Duodenal mucosa (tissue), 2 donors: Measurements from ENCODE around the gene METTL9.
"Not testable (repeated sequence)": the region's sequence is repeated elsewhere in the genome, so short reads cannot be mapped to it uniquely, and the experiment has no call there.

Source experiments
- H3K27ac ChIP-seq: one replicate; pipeline ENCODE4 v1.7.0; 2013; ENCODE audit warnings: low read depth, low read length
- H3K27me3 ChIP-seq, 2 donors: one replicate each; pipeline ENCODE4 v1.7.0; 2013; ENCODE audit warnings: low read length in 2 of 2, control low read depth in 1 of 2; ENCODE audit not compliant: insufficient read depth in 2 of 2, control insufficient read depth in 1 of 2
- H3K36me3 ChIP-seq, 2 donors: one replicate each; pipeline ENCODE4 v1.7.0; 2013; ENCODE audit warnings: low read length in 2 of 2, control low read depth in 1 of 2; ENCODE audit not compliant: insufficient read depth in 2 of 2, control insufficient read depth in 1 of 2
- H3K4me1 ChIP-seq, 2 donors: one replicate each; pipeline ENCODE4 v1.7.0; 2013; ENCODE audit warnings: low read length in 2 of 2, control low read depth in 1 of 2; ENCODE audit not compliant: insufficient read depth in 2 of 2, control insufficient read depth in 1 of 2
- H3K4me3 ChIP-seq, 2 donors: one replicate each; pipeline ENCODE4 v1.7.0; 2013; ENCODE audit warnings: low read length in 2 of 2, low read depth in 1 of 2
- H3K9ac ChIP-seq, 2 donors: one replicate each; pipeline ENCODE4 v1.7.0; 2013; ENCODE audit warnings: low read length in 2 of 2, low read depth in 1 of 2
- H3K9me3 ChIP-seq, 2 donors: one replicate each; pipeline ENCODE4 v1.7.0; 2013; ENCODE audit warnings: low read length in 2 of 2, control low read depth in 1 of 2; ENCODE audit not compliant: control insufficient read depth in 1 of 2

METTL9 gene

DNA sequence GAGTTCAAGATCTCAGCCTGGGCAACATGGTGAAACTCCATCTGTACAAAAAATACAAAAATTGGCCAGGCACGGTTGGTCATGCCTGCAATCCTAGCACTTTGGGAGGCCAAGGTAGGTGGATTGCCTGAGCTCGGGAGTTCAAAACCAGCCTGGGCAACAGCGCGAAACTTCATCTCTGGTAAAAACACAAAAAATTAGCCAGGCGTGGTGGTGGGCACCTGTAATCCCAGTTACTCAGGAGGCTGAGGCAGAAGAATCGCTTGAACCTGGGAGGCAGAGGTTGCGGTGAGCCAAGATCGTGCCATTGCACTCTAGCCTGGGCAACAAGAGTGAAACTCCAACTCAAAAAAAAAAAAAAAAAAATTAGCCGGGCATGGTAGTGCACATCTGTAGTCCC is 25.9 kb upstream of the METTL9 start:
- H3K4me1 ChIP-seq, H3K36me3 ChIP-seq, H3K9me3 ChIP-seq, H3K4me3 ChIP-seq, H3K27me3 ChIP-seq, H3K27ac ChIP-seq, H3K9ac ChIP-seq: not testable (repeated sequence)

DNA sequence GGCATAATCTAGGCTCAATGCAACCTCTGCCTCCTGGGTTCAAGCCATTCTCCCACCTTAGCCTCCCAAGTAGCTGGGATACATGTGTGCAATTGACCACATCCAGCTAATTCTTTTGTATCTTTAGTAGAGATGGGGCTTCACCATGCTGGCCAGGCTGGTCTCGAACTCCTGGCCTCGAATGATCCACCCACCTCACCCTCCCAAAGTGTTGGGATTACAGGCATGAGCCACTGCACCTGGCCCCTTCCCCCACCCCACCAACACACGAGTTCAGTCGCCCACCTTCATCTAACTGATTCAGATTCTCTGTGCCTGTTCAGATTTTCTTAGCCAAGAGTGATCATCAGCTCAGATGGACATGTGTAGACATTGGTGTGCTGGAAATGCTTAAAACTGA is 25.0 kb upstream of the METTL9 start:
- Histone ChIP-seq H3K4me1 (no peaks in the 10 kb centered on the region), H3K27ac (no peak overlapping the region), H3K4me3 (no peak overlapping the region), H3K9me3 (no peaks in the 10 kb centered on the region), H3K36me3 (no peaks in the 10 kb centered on the region), H3K27me3 (peaks cover 0 to 2% of the 10 kb centered on the region in 2 donors), H3K9ac (no peak overlapping the region)

DNA sequence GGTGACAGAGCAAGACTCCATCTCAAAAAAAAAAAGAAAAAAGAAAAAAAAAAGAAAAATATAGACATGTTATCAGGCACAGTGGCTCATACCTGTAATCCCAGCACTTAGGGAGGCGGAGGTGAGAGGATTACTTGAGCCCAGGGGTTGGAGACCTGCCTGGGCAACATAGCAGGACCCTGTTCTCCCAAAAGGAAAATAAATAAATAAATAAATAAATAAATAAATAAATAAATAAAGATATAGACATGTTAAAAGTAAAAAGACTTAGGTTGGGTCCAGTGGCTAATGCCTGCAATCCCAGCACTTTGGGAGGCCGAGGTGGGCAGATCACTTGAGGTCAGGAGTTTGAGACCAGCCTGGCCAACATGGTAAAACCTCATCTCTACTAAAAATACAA is 23.1 kb upstream of the METTL9 start:
- not testable (repeated sequence) for H3K9me3 ChIP-seq, H3K27ac ChIP-seq, H3K36me3 ChIP-seq, H3K4me3 ChIP-seq, H3K27me3 ChIP-seq, H3K4me1 ChIP-seq, H3K9ac ChIP-seq

DNA sequence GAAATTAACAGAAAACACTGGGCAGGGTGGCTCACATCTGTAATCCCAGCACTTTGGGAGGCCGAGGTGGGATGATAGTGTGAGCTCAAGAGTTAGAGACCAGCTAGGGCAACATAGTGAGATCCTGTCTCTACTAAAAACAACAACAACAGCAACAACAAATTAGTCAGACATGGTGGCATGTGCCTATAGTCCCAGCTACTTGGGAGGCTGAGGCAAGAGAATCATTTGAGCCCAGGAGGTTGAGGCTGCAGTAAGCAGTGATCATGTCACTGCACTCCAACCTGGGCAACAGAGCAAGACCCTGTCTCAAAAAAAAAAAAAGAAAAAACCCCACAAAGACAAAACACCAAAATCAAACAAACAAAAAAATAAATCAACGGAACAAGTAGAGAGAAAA is 21.9 kb upstream of the METTL9 start:
- H3K4me3 ChIP-seq, H3K4me1 ChIP-seq, H3K9ac ChIP-seq, H3K27ac ChIP-seq, H3K36me3 ChIP-seq, H3K27me3 ChIP-seq, H3K9me3 ChIP-seq: not testable (repeated sequence)

DNA sequence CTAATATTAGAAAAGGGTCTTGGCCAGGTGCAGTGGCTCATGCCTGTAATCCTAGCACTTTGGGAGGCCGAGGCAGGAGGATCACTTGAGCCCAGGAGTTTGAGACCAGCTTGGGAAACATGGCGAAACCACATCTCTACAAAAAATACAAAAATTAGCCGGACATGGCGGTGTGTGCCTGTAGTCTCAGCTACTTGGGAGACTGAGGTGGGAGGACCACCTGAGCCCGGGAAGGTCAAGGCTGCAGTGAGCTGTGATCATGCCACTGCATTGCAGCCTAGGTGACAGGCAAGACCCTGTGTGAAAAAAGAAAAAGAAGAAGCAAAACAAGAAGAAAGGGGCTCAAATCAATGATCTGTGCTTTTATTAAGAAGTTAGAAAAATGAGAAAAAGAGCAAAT is 21.1 kb upstream of the METTL9 start:
- not testable (repeated sequence) for H3K4me1 ChIP-seq, H3K27ac ChIP-seq, H3K27me3 ChIP-seq, H3K9ac ChIP-seq, H3K36me3 ChIP-seq, H3K4me3 ChIP-seq, H3K9me3 ChIP-seq

DNA sequence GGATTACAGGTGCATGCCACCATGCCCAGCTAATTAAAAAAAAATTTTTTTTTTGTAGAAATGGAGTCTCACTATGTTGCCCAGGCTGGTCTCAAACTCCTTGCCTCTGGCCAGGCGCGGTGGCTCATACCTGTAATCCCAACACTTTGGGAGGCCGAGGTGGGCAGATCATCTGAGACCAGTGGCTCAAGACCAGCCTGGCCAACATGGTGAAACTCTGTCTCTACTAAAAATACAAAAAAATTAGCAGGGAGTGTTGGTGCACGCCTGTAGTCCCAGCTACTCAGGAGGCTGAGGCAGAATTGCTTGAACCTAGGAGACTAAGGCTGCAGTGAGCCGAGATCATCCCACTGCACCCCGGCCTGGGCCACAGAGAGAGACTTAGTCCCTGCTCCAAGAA is 19.2 kb upstream of the METTL9 start:
- H3K27ac ChIP-seq, H3K9me3 ChIP-seq, H3K9ac ChIP-seq, H3K36me3 ChIP-seq, H3K4me1 ChIP-seq, H3K27me3 ChIP-seq, H3K4me3 ChIP-seq: not testable (repeated sequence)

DNA sequence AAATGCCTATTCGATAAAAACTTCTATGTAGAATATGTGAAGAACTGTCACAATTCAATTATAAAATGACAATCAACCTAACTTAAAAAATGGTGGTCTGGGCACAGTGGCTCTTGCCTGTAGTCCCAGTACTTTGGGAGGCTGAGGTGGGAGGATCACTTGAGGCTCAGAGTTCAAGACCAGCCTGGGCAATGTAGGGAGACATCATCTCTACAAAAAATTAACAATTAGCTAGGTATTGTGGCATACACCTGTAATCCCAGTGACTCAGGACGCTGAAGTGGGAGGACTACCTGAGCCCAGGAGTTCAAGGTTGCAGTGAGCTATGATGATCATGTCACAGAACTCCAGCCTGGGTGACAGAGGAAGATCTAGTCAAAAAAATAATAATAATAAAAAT is 18.6 kb upstream of the METTL9 start:
- Histone ChIP-seq H3K27me3 (peaks cover 0 to 2% of the 10 kb centered on the region in 2 donors), H3K4me3 (no peak overlapping the region), H3K9me3 (no peaks in the 10 kb centered on the region), H3K27ac (no peak overlapping the region), H3K9ac (no peak overlapping the region), H3K36me3 (no peaks in the 10 kb centered on the region), H3K4me1 (no peaks in the 10 kb centered on the region)

DNA sequence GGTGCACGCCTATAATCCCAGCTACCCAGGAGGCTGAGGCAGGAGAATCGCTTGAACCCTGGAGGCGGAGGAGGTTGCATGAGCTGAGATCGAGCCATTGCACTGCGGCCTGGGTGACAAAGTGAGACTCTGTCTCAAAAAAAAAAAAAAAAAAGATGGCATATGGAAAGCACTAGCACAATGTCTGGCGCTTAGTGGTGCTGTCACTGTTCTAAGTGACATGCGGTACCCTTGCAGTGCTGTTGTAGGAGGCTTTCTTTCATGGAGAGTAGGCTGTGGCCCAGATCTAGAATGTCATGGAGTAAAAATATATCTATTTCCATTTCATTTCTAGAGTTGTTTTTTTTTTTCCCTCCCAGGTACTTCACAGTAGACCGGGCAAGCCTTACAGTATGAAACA is 14.6 kb upstream of the METTL9 start:
- no peaks in the 10 kb centered on the region for H3K9me3 ChIP-seq
- H3K27me3 ChIP-seq, result no peaks in the 10 kb centered on the region
- H3K27ac ChIP-seq, result no peak overlapping the region
- H3K4me1 ChIP-seq, result peaks cover 0 to 6% of the 10 kb centered on the region in 2 donors
- H3K36me3 ChIP-seq, result no peaks in the 10 kb centered on the region
- no peak overlapping the region for H3K4me3 ChIP-seq
- no peak overlapping the region for H3K9ac ChIP-seq

DNA sequence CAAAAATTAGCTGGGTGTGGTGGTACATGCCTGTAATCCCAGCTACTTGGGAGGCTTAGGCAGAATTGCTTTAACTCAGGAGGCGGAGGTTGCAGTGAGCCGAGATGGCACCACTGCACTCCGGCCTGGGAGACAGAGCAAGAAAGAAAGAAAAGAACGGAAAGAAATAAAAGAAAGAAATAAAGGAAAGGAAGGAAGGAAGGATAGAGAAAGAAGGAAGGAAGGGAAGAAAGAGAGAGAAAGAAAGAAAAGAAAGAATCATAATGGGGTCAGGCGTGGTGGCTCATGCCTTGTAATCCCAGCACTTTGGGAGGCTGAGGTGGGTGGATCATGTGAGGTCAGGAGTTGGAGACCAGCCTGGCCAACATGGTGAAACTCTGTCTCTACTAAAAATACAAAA is 10.8 kb upstream of the METTL9 start:
- not testable (repeated sequence) for H3K36me3 ChIP-seq, H3K4me3 ChIP-seq, H3K9ac ChIP-seq, H3K27me3 ChIP-seq, H3K27ac ChIP-seq, H3K9me3 ChIP-seq, H3K4me1 ChIP-seq

DNA sequence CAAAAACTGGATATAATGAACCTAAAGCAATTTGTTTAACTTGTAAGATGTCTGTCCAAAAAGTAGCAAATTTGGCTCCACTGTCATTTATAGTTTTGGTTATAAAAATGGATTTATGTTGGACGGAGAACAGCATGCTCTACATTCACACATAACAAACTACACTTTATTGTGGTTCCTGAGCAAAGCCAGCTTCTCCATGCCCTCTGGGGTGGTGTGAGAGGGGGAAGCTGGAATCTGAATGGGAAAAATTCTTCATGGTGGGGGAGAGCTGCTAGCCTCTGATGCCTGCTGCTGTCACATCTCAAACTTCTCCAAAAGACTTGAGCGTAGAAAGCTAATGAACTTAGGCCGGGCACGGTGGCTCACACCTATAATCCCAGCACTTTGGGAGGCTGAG is 9.8 kb upstream of the METTL9 start:
- H3K4me1 ChIP-seq, result peaks cover 0 to 6% of the 10 kb centered on the region in 2 donors
- H3K36me3 ChIP-seq, result no peaks in the 10 kb centered on the region
- H3K4me3 ChIP-seq, result no peak overlapping the region
- H3K9me3 ChIP-seq, result no peaks in the 10 kb centered on the region
- no peak overlapping the region for H3K27ac ChIP-seq
- H3K9ac ChIP-seq, result no peak overlapping the region
- no peaks in the 10 kb centered on the region for H3K27me3 ChIP-seq

DNA sequence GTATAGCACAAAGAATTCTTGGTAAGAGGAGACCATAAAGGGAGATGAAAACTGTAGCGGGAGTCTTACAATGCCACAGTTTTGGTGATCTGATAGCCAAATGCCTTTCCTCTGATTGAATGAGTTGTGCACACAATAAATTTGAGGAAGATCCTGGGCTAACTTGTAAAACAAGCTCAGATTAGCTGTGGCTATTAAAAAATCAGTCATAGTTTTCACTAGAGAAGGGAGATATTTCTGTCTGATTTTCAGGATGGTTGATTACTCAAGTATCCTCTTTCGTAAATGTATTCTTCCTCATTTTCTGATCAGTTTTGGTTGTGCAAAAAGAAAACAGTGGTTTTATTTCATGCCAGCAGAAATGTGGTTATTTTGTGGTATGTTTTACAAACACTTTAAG is 9.1 kb upstream of the METTL9 start:
- Histone ChIP-seq H3K9me3 (no peaks in the 10 kb centered on the region), H3K4me1 (peaks cover 0 to 6% of the 10 kb centered on the region in 2 donors), H3K36me3 (no peaks in the 10 kb centered on the region), H3K27me3 (no peaks in the 10 kb centered on the region), H3K27ac (no peak overlapping the region), H3K4me3 (no peak overlapping the region), H3K9ac (no peak overlapping the region)
